ENCODE data around the gene SRPK1. TPM values are rescaled to one million over a fixed set of nuclear protein-coding genes. Genes with fewer than 3 reads are reported as not detected.

The SRPK1 gene
- total and polyA plus RNA-seq, 10 of the 15 experiments (the other 5 are each of a cell fraction or from before 2014, with no cell fraction given): 47.4 to 112 (median 85.8) TPM

GRCh38 chr6:35905141-35905785 lies 15.6 kb downstream of the SRPK1 start:
- Histone ChIP-seq H3K9ac (ENCODE audit: control insufficient read depth, insufficient read depth, low read length) (no peak overlapping the region), H3K27me3 (replicated peaks in 1 of 2; ENCODE audit: control insufficient read depth in 2 of 2, insufficient read depth in 2 of 2, low read length in 1 of 2) (no peaks in the 10 kb centered on the region), H2AFZ (ENCODE audit: control insufficient read depth, low read depth, low read length) (no peak overlapping the region), H3K4me2 (ENCODE audit: control insufficient read depth, insufficient read depth) (no peak overlapping the region), H3K4me1 (ENCODE audit: control insufficient read depth, insufficient read depth, low read length) (no peaks in the 10 kb centered on the region; the same call in 1 of the 2 replicates), H3K4me3 (no peak overlapping the region), H3K9me3 (replicated peaks; ENCODE audit: control insufficient read depth, insufficient read depth, low read length) (peaks cover 17% of the 10 kb centered on the region; the same call in 2 of the 3 replicates), H3K36me3 (ENCODE audit: control insufficient read depth in 2 of 2, insufficient read depth in 2 of 2, low read length in 1 of 2) (peaks cover 2 to 10% of the 10 kb centered on the region in 2 experiments; a peak in 3 of 4 replicates), H3K27ac (ENCODE audit: control insufficient read depth, insufficient read depth) (no peak overlapping the region), H3K79me2 (ENCODE audit: control insufficient read depth, insufficient read depth, low read length) (peaks cover 42% of the 10 kb centered on the region), H4K20me1 (ENCODE audit: control insufficient read depth, insufficient read depth) (no peaks in the 10 kb centered on the region)
- FAIRE-seq: no peak
- in situ Hi-C loops (cut with MboI): no loop called here
- ChIA-PET CTCF (interaction anchor here (1.0 kb wide), 1 partner anchor 11 kb away, joined by 4 read pairs; no protein-coding TSS in a partner anchor), POLR2A (interaction anchor here (1.2 kb wide), 1 partner anchor 19 kb away, joined by 4 read pairs; no protein-coding TSS in a partner anchor), RAD21 (ENCODE audit: unreplicated experiment) (no interaction called here), SMC1A (ENCODE audit: uncharacterized antibody, unreplicated experiment) (interaction anchor here (0.6 to 1.9 kb wide), 4 partner anchors 13 to 137 kb away, joined by 3 to 4 read pairs (median 3); partner anchors contain the start of gene SRPK1)
- BruUV-seq (replicated peaks): no TSS peak
- intact Hi-C loops (cut with micrococcal nuclease; ENCODE audit: unreplicated experiment): no loop called here
- TF ChIP-seq JUNB (IDR thresholded peaks at IDR 0.05) (peak; percentile 56; the same call in 1 of the 2 replicates), POLR2AphosphoS2 (IDR thresholded peaks at IDR 0.05; ENCODE audit: low read depth, low read length) (no peak)
- DNase-seq (ENCODE audit: low read depth, low spot score): no peak
- 0% methylated on average over 2 of the region's 2 CpGs for WGBS (ENCODE audit: insufficient coverage, insufficient replicate concordance, low lambda C conversion rate, missing lambda C conversion rate)
- ATAC-seq: peak; percentile 68

GRCh38 chr6:35903679-35904078 lies 17.2 kb downstream of the SRPK1 start:
- intact Hi-C loops (cut with micrococcal nuclease; ENCODE audit: unreplicated experiment) (no loop called here), in situ Hi-C loops (cut with MboI) (no loop called here)
- peaks cover 6% of the 10 kb centered on the region; the same call in 2 of the 3 replicates for H3K9me3 ChIP-seq (replicated peaks; ENCODE audit: control insufficient read depth, insufficient read depth, low read length)
- no peak overlapping the region for H3K4me2 ChIP-seq (ENCODE audit: control insufficient read depth, insufficient read depth)
- H3K36me3 ChIP-seq (ENCODE audit: control insufficient read depth in 2 of 2, insufficient read depth in 2 of 2, low read length in 1 of 2): peaks cover 0 to 13% of the 10 kb centered on the region in 2 experiments; a peak in 2 of 4 replicates
- POLR2A ChIA-PET: interaction anchor here (0.5 kb wide), 1 partner anchor 1358 kb away, joined by 3 read pairs; no protein-coding TSS in a partner anchor
- no peaks in the 10 kb centered on the region; the same call in 1 of the 2 replicates for H3K4me1 ChIP-seq (ENCODE audit: control insufficient read depth, insufficient read depth, low read length)
- H3K79me2 ChIP-seq (ENCODE audit: control insufficient read depth, insufficient read depth, low read length): peaks cover 46% of the 10 kb centered on the region
- H3K27me3 ChIP-seq (replicated peaks in 1 of 2; ENCODE audit: control insufficient read depth in 2 of 2, insufficient read depth in 2 of 2, low read length in 1 of 2): no peaks in the 10 kb centered on the region
- ATAC-seq (no peak), DNase-seq (ENCODE audit: low read depth, low spot score) (no peak), FAIRE-seq (no peak)
- 96% methylated on average over 4 of the region's 4 CpGs for WGBS (ENCODE audit: insufficient coverage, insufficient replicate concordance, low lambda C conversion rate, missing lambda C conversion rate)
- H3K27ac ChIP-seq (ENCODE audit: control insufficient read depth, insufficient read depth): no peak overlapping the region
- CTCF ChIA-PET: interaction anchor here (0.9 to 1.3 kb wide), 4 partner anchors 9 to 18 kb away, joined by 3 to 5 read pairs (median 4); no protein-coding TSS in a partner anchor
- BruUV-seq (replicated peaks): no TSS peak
- no peak overlapping the region for H3K4me3 ChIP-seq
- H4K20me1 ChIP-seq (ENCODE audit: control insufficient read depth, insufficient read depth): no peaks in the 10 kb centered on the region
- SMC1A ChIA-PET (ENCODE audit: uncharacterized antibody, unreplicated experiment): interaction anchor here (0.8 to 2.2 kb wide), 4 partner anchors 10 to 18 kb away, joined by 3 to 10 read pairs (median 4); partner anchors contain the start of gene SRPK1
- no peak for TF ChIP-seq CEBPB (IDR thresholded peaks at IDR 0.05; ENCODE audit: borderline replicate concordance in 1 of 2, low read depth in 2 of 2, low read length in 2 of 2)
- TF ChIP-seq FOXM1 (IDR thresholded peaks at IDR 0.05; ENCODE audit: low read depth, low read length): no peak
- no peak for TF ChIP-seq CUX1 (IDR thresholded peaks at IDR 0.05; ENCODE audit: insufficient replicate concordance, low read depth, low read length)
- no peak overlapping the region for H2AFZ ChIP-seq (ENCODE audit: control insufficient read depth, low read depth, low read length)
- RAD21 ChIA-PET (ENCODE audit: unreplicated experiment): no interaction called here
- no peak overlapping the region for H3K9ac ChIP-seq (ENCODE audit: control insufficient read depth, insufficient read depth, low read length)
